DMS79 (cell line): Measurements from ENCODE around the gene SLC8A1.

Experiments
- DNase-seq: peaks from one replicate; lab custom pipeline; 2025; lab: John Stamatoyannopoulos, UW

SLC8A1 gene

DNA sequence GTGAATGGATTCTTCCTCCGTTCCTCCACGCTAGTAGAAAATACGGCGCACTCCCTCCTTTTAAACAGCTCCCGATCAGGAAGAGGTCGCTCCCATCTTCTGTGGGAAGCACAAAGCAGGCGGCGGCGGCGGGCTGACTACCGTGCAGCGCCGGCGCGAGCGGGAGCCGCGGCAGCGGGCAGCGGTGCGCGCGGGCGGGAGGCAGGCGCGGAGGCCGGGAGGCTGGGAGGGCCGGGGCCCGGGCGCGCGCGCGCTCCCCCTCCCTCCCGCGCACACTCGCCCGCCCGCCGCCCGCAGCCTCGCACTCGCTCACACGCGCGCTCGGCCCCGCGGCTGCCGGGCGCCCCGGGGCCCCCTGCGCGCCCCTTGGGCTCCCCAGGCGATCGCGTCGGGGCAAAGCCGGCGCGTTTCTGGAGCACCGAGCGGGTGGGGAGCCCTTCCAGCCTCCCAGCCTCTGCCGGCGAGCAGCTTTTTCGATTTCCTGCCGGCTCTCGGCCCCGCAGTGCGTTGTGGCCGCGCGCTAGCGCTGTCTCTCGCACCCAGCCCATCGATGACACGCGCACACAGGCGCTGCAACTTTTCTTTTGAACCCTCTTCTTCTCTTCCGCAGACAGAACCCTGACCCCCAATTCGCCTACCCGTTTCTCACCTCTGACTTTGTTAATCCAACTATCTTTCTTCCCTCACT, at the start of gene SLC8A1:
SLC8A1 (minus strand) TSS at position 173 of the 688 bp plus-strand sequence.
- DNase-seq: no peak

GRCh38 chr2:40499437-40499836, 47.5 kb upstream of the SLC8A1 start:
- DNase-seq: no peak

GRCh38 chr2:40497251-40497859, 45.5 kb upstream of the SLC8A1 start:
- no peak for DNase-seq

- no peak for DNase-seq
Observed at GRCh38 chr2:40489678-40489960, 37.7 kb upstream of the SLC8A1 start.

- no peak for DNase-seq
Observed at GRCh38 chr2:40488927-40489677, 37.2 kb upstream of the SLC8A1 start.

- DNase-seq: no peak
Observed at GRCh38 chr2:40488101-40488601, 36.3 kb upstream of the SLC8A1 start.

GRCh38 chr2:40487602-40488001, 35.7 kb upstream of the SLC8A1 start:
- no peak for DNase-seq

DNA sequence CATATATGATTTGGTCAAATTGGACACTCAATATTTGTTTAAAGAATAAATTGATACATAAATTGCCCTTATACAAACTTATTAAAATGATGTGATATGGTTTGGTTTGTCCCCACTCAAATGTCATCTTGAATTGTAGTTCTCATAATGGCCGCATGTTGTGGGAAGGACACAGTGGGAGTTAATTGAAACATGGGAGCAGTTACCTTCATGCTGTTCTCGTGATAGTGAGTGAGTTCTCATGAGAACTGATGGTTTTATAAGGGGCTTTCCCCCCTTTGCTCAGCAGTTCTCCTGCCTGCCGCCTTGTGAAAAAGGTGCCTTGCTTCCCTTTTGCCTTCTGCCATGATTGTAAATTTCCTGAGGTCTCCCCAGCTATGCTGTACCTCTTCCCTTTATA, 34.0 kb upstream of the SLC8A1 start:
- DNase-seq: no peak

GRCh38 chr2:40485318-40485717, 33.4 kb upstream of the SLC8A1 start:
- DNase-seq: no peak

- DNase-seq: no peak
Observed at GRCh38 chr2:40483549-40484243, 31.8 kb upstream of the SLC8A1 start.

- peak; percentile 22 for DNase-seq
Observed at GRCh38 chr2:40480596-40480995, 28.7 kb upstream of the SLC8A1 start.

- no peak for DNase-seq
Observed at GRCh38 chr2:40480073-40480472, 28.2 kb upstream of the SLC8A1 start.

GRCh38 chr2:40477361-40477760, 25.5 kb upstream of the SLC8A1 start:
- no peak for DNase-seq

DNA sequence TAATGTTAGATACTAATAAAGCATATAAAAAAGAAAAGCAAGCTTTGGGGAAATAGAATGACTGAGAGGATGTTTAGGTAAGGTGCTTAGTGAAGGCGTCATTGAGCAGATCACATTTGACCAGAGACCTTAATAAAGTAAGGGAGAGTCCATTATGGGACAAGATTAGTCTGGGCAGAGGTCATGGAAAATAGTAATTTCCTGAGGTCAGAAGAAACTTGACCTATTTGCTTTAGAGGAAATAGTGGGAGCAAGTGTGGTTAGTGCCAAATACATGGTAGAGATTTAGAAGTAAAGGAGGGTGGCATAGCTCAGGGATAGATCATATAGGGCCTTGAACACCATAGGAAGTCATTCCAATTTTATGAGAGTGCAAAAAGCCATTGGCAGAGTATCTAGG, 24.5 kb upstream of the SLC8A1 start:
- no peak for DNase-seq

DNA sequence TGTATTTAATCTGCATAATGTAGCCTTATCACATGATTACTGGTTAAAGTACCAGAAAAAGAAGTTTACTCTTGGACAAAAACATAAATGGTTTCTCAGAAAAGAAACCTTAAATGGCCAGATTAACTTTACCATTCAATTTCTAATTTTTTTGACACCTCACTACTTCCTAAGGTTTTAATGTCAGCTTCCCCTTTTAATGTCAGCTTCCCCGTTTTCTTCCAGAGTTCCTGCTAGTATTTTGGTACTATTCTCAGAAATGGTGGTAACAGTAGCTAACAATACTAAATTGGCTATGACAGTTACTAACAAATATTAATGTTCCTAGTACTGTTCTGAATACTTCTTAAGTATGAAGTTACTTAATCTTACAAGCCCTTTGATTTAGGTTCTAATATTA, 22.4 kb upstream of the SLC8A1 start:
- no peak for DNase-seq

- no peak for DNase-seq
Observed at GRCh38 chr2:40471866-40472265, 20.0 kb upstream of the SLC8A1 start.

GRCh38 chr2:40470822-40471813, 19.2 kb upstream of the SLC8A1 start:
- DNase-seq: no peak

- DNase-seq: no peak
Observed at GRCh38 chr2:40466935-40467572, 15.2 kb upstream of the SLC8A1 start.

DNA sequence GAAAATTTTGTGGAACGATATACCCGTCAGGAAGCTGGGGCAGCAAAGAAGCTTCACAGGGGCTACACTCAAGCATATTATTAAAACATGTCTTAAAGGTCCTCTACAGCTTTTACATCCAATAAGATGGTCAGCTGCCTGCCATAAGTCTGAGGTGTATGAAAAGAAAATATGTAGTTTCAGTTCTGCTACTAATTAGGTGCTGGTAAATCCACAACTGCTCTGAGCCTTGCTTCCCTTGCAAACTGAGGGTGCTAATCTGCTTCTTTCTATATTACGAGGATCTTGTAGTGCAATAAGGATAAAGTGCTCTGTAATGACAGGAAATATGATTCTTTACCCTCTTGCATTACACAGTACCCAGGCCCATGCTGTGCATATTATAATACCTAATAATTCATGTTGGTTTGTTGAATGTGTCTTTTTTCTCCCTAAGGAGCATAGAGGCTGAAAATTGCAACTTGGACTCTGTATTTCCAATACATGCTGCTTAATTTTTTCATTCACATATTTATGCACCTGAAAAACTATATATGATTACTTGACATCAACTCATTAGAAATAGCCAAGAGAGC, 14.5 kb upstream of the SLC8A1 start:
- DNase-seq: no peak

- no peak for DNase-seq
Observed at GRCh38 chr2:40463112-40463511, 11.2 kb upstream of the SLC8A1 start.
